Activated effector memory CD4-positive, alpha-beta T cell treated with anti-CD3 and anti-CD28 coated beads, Interleukin-2, amount 50 U/mL, for 16 hours (primary cell): ENCODE results near the gene WWP2.
"Not testable (repeated sequence)": the region's sequence is repeated elsewhere in the genome, so short reads cannot be mapped to it uniquely, and the experiment has no call there.

Experiments
- DNase-seq: peaks from one replicate; pipeline ENCODE4 v3.0.0-alpha.2; 2020

WWP2 gene

GRCh38 chr16:69761983-69762813 is at the start of gene WWP2:
TSS of gene WWP2 (plus strand) at chr16:69762332. CDS start at chr16:69787011, 24,679 bp downstream.
- DNase-seq = peak; percentile 92

DNA sequence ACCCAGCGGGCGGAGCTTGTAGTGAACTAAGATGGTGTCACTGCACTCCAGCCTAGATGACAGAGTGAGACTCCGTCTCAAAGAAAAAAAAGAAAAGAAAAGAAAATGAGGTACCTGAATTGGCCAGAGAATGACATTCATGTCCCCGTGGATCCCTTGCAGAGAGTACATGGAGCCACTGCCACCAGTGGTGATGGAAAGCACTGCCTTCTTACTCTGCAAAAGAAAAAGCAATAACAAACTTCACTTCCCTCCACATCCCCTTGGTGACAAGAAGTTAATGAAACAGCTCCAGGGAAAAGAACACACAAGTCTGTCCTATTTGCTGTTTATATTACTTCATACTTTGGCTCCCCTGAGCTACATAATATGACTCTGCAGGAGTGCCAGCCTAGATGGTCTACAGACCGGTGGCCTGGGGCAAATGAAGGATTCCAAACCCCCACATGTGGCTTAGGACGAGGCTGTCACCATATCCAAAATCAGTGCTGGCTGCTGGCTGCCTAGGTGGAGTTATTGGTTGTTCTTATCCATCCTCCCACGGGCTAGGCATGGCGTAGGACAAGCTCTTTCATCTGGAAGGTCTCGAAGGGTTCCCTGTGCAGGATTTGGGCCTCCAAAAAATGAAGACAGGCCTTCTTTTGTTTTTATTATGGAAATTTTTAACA is 49.1 kb upstream of the WWP2 start:
- DNase-seq = no peak

DNA sequence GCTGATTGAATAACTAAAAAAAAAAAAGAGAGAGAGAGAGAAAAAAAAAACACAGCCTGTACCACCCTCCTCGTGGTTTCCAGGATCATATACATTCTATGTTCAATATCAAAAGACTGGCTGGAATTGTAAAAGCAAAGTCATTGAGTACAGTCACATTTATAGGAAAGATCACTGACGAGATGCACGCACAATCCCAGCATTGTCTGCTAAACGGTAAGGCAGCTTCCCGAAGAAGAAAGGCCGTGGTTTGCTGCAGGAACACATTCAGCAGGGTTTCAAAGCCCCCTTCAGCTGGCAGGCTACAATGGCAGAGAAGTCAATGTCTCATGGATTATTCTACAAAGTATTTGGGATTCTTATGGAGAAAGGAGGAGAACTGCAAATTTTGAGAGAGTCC is 45.1 kb upstream of the WWP2 start:
- DNase-seq = no peak

DNA sequence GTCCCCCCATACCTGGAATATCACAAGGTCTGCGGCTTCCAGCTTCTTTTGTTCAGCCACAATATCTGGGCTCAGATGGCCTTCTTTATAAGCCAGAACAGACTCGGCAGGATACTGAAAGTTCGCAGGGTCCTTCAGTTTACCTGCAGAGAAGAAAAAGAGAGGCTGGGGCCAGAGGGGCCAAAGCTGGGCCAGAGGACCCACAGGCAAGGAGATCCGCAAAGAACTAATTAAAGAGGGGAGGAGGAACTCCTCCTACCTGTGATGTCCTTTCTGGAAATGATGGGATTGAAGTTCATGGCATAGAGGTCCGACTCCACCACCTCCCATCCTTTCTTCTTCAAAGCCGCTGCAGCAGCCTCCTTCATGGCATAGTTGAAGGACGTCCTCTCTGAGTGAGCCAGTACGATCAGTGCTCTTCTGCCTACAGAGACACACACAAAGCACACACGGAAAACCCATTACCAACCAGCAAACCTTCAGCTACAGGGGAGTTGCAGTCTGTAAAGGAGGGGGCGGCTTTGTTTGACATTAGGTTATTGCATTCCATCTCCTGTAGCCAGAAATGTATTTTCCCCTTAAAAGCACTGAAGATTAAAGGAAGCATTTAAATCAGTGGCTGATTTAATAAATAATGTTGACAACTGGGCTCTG is 43.9 kb upstream of the WWP2 start:
- DNase-seq = no peak

DNA sequence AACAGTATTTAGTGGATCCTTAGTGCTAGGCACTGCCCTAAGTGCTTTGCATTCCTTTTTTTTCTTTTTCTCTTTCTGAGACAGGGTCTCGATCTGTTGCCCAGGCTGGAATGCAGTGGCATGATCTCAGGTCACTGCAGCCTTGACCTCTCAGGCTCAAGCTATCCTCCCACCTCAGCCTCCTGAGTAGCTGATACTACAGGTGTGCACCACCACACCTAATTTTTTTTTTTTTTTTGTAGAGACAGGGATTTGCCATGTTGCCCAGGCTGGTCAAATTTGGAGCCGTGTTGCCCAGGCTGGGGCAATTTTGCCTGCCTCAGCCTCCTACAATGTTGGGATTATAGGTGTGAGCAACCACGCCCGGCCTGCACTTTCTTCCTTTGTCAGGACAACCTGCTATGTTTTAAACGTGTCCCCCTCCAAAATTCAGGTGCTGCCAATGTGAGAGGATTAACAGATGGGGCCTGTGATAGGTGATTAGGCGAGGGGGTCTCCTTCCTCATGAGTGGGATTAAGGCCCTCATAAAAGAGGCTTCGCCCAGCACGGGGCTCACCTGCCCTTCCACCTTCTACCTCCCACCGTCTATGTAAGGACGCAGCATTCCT is 41.2 kb upstream of the WWP2 start:
- no peak for DNase-seq

DNA sequence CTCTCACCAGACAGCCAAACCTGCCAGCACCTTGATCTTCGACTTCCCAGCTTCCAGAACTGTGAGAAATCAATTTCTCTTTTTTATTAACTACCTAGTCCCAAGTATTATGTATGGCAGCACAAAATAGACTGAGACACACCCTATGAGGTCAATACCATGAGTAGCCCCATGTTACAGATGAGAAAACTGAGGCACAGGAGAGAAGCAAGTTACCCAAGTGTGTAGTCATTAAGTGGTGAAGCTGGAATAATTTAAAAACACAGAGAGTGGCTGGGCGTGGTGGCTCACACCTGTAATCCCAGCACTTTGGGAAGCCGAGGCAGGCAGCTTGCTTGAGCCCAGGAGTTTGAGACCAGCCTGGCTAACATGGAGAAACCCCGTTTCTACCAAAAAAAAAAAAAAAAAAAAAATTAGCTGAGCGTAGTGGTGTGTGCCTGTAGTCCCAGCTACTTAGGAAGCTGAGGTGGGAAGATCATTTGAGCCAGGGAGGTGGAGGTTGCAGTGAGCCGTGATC is 40.6 kb upstream of the WWP2 start:
- DNase-seq = no peak

DNA sequence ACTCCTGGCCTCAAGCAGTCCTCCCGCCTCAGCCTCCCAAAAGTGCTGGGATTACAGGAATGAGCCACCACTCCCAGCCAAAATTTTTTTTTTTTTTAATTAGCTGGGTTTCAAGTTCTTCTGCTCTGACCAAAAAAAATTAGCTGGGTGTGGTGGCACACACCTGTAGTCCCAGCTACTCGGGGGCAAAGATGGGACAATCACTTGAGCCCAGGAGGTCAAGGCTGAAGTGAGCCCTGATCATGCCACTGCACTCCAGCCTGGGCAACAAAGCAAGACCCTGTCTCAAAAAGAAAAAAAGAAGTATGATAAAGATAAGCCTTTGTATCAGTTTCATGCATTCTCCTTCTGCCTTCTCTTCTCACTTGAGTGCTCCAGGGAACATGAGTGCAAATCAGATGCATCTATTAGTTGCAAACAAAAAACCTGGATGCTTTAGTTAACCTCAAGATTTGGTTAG is 37.7 kb upstream of the WWP2 start:
- DNase-seq = no peak

- DNase-seq = no peak
Measured at GRCh38 chr16:69724981-69725479, 37.1 kb upstream of the WWP2 start.

DNA sequence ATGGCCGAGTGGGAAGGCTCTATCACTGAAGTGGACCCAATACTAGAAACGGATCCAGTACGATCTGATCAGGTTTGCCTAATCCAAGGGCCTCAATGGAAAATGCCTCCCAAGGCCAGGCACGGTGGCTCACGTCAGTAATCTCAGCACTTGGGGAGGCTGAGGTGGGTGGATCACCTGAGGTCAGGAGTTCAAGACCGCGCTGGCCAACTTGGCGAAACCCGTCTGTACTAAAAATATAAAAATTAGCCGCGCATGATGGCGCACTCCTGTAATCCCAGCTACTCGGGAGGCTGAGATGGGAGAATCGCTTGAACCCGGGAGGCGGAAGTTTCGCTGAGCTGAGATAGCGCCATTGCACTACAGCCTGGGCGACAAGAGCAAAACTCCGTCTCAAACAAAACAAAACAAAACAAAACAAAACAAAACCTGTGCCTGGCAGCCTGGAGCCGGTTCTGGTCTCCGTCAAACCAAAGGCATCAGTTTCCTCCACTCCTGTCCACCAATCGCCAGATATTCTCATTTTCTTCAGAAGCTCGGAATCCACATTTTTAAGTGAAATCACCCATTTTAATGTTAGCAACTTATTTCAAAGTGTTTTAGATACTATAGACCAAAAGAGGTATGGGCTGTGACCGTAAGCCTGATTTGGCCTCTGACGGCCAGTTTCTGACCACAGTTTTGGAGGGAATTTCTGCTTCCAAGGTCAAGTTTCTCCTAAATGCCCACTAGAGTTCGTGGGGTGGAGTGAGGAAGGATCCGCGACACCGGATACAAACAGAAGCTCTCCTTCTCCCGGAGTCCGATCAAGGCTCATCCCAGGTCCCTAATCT is 36.4 kb upstream of the WWP2 start:
- no peak for DNase-seq

GRCh38 chr16:69726313-69727060 is 35.6 kb upstream of the WWP2 start, which contains the start of gene NQO1:
TSS of gene NQO1 (minus strand) at chr16:69726560. CDS start at chr16:69726439, 121 bp downstream.
- DNase-seq = peak; percentile 94

- DNase-seq = no peak
Measured at GRCh38 chr16:69727916-69728270, 34.2 kb upstream of the WWP2 start.

- not testable (repeated sequence) for DNase-seq
Measured at GRCh38 chr16:69729030-69729429, 33.1 kb upstream of the WWP2 start.

GRCh38 chr16:69731280-69731679 is 30.9 kb upstream of the WWP2 start:
- not testable (repeated sequence) for DNase-seq

DNA sequence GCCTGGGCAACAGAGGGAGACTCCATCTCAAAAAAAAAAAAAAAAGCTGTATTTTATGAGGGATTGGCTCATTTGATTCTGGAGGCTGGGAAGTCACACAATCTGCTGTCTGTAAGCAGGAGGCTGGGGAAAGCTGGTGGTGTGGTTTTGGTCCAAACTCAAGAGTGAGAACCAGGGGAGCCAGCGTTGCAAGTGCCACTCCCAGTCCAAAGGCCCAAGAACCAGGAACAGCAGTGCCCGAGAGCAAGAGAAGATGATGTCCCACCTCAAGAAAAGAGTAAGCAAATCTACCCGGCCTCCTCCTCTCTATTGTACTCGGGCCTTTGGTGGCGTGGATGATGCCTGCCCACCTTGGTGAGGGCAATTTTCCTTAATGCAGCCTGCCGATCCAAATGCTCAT is 30.0 kb upstream of the WWP2 start:
- no peak for DNase-seq

- no peak for DNase-seq
Measured at GRCh38 chr16:69741519-69741918, 20.6 kb upstream of the WWP2 start.

DNA sequence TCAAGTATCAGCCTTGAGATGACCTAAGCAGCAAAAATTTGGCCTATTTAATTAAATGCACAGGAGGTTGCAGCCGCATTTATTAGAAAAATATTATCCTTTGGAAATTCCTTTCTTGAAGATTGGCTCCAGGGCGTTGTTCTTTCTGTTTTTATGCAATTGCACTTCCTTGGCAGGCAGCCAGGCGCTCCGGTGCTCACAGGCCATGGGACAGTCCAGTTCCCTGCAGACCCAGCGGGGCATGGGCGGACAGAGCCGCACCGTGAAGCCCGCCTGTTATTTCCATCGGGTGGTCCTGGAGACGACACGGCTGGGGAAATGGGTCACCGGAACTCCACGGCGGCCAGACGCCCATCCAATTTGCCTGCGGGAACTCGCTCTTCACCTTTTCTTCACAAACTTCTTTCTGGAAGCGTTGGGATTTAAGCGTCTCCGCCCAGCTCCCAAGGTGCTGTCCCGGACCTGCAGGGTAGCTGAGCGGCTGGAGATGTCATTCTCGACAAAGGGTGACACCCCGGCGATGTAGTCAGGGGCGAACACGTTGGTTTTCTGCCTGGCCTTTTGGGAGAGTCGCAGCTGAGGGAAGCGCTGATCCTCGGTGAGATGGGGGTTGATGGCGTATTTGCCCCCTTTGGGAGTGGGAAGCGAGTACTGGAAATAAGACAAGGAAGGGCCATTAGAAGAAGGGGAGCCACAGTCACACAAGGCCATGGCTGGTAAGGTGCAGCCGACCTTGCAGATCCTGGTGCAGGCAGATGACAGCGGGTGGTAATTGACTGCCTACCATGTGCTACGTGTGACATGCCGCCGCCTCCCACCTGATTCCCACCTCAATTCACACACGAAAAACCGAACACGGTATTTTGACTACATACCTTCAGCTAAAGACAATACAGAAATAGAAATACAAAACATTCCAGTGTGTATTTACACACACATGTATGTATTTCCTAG is 19.9 kb upstream of the WWP2 start:
- DNase-seq = no peak

GRCh38 chr16:69744363-69745231 is 17.5 kb upstream of the WWP2 start:
- no peak for DNase-seq

- no peak for DNase-seq
Measured at GRCh38 chr16:69745232-69745612, 16.9 kb upstream of the WWP2 start.

DNA sequence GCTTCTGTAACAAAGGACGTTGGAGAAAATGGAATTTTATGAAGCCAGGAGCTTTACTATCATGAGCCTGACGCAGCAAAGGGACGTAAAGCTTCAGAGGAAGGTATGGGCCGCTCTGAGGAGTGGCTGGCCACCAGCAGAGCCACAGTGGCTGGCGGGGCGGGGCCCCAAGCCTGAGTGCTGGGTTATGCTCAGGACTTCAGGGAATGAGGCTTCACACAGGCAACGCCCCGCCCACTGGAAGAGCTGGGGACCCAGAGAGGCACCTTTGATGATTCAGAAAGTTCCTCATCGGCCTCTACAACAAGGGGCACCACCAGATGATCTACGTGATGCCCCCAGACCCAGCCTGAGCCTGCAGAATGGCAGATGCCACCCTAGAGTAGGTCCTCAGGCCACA is 16.2 kb upstream of the WWP2 start:
- DNase-seq = no peak
